Neural cell (in vitro differentiated cells): ENCODE data around the gene MBD3L2B. TPM values are rescaled to one million over a fixed set of nuclear protein-coding genes. Genes with fewer than 3 reads are reported as not detected.

Experiments
- H2AFZ ChIP-seq: fragments of 200-600, 300-800 bp; sonication (generic), shearing (Covaris generic); 2 replicates; pipeline ENCODE4 v1.6.0; 2014; ENCODE audit warnings: low read depth, mild to moderate bottlenecking, antibody characterized with exemption, low read length, moderate library complexity
- H3F3A ChIP-seq: fragments of 200-600 bp; shearing (Covaris generic); 2 replicates; pipeline ENCODE4 v1.6.1; 2016; ENCODE audit warnings: mild to moderate bottlenecking, moderate library complexity, mixed read lengths, antibody characterized with exemption, low read length; ENCODE audit not compliant: insufficient read depth, poor library complexity, severe bottlenecking
- H3K27ac ChIP-seq: fragments of 200-600, 300-800 bp; sonication (generic), shearing (Covaris generic); 2 replicates; pipeline ENCODE4 v1.5.1; 2014; ENCODE audit warnings: mild to moderate bottlenecking, low read length, moderate library complexity
- H3K27me3 ChIP-seq: fragments of 300-800, 200-600 bp; sonication (generic), shearing (Covaris generic); 2 replicates; pipeline ENCODE4 v1.6.0; 2014; ENCODE audit warnings: mild to moderate bottlenecking, low read depth, low read length, moderate library complexity; ENCODE audit not compliant: insufficient read depth
- H3K36me3 ChIP-seq: fragments of 300-800, 200-600 bp; sonication (generic), shearing (Covaris generic); 2 replicates; pipeline ENCODE4 v1.5.1; 2014; ENCODE audit warnings: mild to moderate bottlenecking, antibody characterized with exemption, low read length, moderate library complexity; ENCODE audit not compliant: insufficient read depth
- H3K4me2 ChIP-seq: fragments of 300-800, 200-600 bp; sonication (generic), shearing (Covaris generic); 2 replicates; pipeline ENCODE4 v1.6.0; 2014; ENCODE audit warnings: mild to moderate bottlenecking, low read length
- H3K4me3 ChIP-seq: fragments of 300-800, 200-600 bp; sonication (generic), shearing (Covaris generic); 2 replicates; pipeline ENCODE4 v1.5.1; 2014; ENCODE audit warnings: mild to moderate bottlenecking, low read length, moderate library complexity
- H3K79me2 ChIP-seq: fragments of 200-600 bp; shearing (Covaris generic); replicated peaks from 2 replicates; pipeline ENCODE4 v1.6.0; 2014; ENCODE audit warnings: mild to moderate bottlenecking, low read length, moderate library complexity; ENCODE audit not compliant: insufficient read depth
- H3K9ac ChIP-seq: fragments of 300-800, 200-600 bp; sonication (generic), shearing (Covaris generic); 2 replicates; pipeline ENCODE4 v1.6.1; 2016; ENCODE audit warnings: mild to moderate bottlenecking, low read length, mixed read lengths
- H3K9me2 ChIP-seq: fragments of 200-600 bp; shearing (Covaris generic); 2 replicates; pipeline ENCODE4 v1.6.1; 2016; ENCODE audit warnings: mild to moderate bottlenecking, low read length, mixed read lengths; ENCODE audit not compliant: insufficient read depth
- H3K9me3 ChIP-seq: fragments of 200-600, 300-800 bp; sonication (generic), shearing (Covaris generic); 2 replicates; pipeline ENCODE4 v1.6.1; 2016; ENCODE audit warnings: mild to moderate bottlenecking, mixed run types, low read length, moderate library complexity, mixed read lengths
- H4K20me1 ChIP-seq: fragments of 200-600 bp; shearing (Covaris generic); 2 replicates; pipeline ENCODE4 v1.6.1; 2016; ENCODE audit warnings: mild to moderate bottlenecking, mixed run types; ENCODE audit not compliant: insufficient read depth
- EP300 ChIP-seq: fragments of 450-650 bp; conservative IDR thresholded peaks from 2 replicates; pipeline ENCODE4 v1.6.1; 2014; ENCODE audit warnings: antibody characterized with exemption, mild to moderate bottlenecking, moderate library complexity; ENCODE audit not compliant: poor library complexity, severe bottlenecking
- EZH2 ChIP-seq: fragments of 200-600, 300-800 bp; shearing (Covaris generic), sonication (generic); IDR thresholded peaks from 2 replicates; pipeline ENCODE4 v1.6.1; 2014; ENCODE audit warnings: antibody characterized with exemption, low read length, borderline replicate concordance, mild to moderate bottlenecking; ENCODE audit not compliant: insufficient read depth, poor library complexity, severe bottlenecking
- MXI1 ChIP-seq: fragments of 450-650 bp; conservative IDR thresholded peaks from 2 replicates; pipeline ENCODE4 v1.6.1; 2014; ENCODE audit warnings: antibody characterized with exemption, mild to moderate bottlenecking; ENCODE audit not compliant: poor library complexity, severe bottlenecking
- POLR2AphosphoS5 ChIP-seq: IDR thresholded peaks from 2 replicates; pipeline ENCODE4 v1.6.1; 2012
- RAD21 ChIP-seq: fragments of 450-650 bp; conservative IDR thresholded peaks from 2 replicates; pipeline ENCODE4 v1.6.1; 2014; ENCODE audit warnings: antibody characterized with exemption, mild to moderate bottlenecking, moderate library complexity
- SMC3 ChIP-seq: fragments of 450-650 bp; conservative IDR thresholded peaks from 2 replicates; pipeline ENCODE4 v1.6.1; 2014; ENCODE audit warnings: antibody characterized with exemption, mild to moderate bottlenecking, moderate library complexity; ENCODE audit not compliant: poor library complexity
- TAF1 ChIP-seq: IDR thresholded peaks from 2 replicates; pipeline ENCODE4 v1.6.1; 2012; ENCODE audit warnings: low read depth
- polyA plus RNA-seq: library from polyadenylated mRNA; depleted of rRNA; stranded (reverse); fragments of >200 nt; gene quantifications from 2 replicates; pipeline ENCODE4 v1.2.3, GENCODE V29; 2014
- TF ChIP-seq, protein P1 (sequence below): fragments of 450-650 bp; IDR thresholded peaks from 2 replicates; pipeline ENCODE4 v1.5.1; 2014; ENCODE audit warnings: antibody characterized with exemption, mild to moderate bottlenecking, moderate library complexity; ENCODE audit not compliant: poor library complexity, severe bottlenecking
- TF ChIP-seq, protein P2 (sequence below): IDR thresholded peaks from 2 replicates; pipeline ENCODE4 v1.6.1; 2012; ENCODE audit warnings: borderline replicate concordance

MBD3L2B gene
- polyA plus RNA-seq, 1 donor from 2014 or later = not detected

DNA sequence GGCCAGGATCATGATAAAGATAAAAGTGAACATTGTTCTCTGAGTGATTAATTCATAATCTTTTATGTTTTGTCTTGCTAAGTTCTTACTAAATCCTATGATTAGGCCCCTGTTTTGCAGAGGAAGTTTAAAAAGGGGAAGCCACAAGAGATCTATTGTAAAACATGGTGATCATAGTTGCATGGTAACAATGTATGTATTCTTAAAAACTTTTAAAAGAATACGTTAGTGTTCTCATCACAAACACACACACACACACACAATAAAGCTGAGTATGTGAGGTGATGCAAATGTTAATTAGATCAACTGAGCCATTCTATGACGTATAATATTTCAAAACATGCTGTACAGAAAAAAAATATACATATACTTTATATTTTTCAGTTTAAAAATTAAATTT is 51.2 kb downstream of the MBD3L2B start:
- H3K9ac ChIP-seq = no peak overlapping the region
- no peaks in the 10 kb centered on the region for H3K9me3 ChIP-seq
- H3K9me2 ChIP-seq = no peaks in the 10 kb centered on the region
- H3K27ac ChIP-seq = no peak overlapping the region
- no peaks in the 10 kb centered on the region for H3F3A ChIP-seq
- H2AFZ ChIP-seq = no peak overlapping the region
- H3K36me3 ChIP-seq = no peaks in the 10 kb centered on the region
- no peak overlapping the region for H3K4me2 ChIP-seq
- no peaks in the 10 kb centered on the region for H3K79me2 ChIP-seq
- no peaks in the 10 kb centered on the region for H3K27me3 ChIP-seq
- H4K20me1 ChIP-seq = no peaks in the 10 kb centered on the region
- H3K4me3 ChIP-seq = no peak overlapping the region
- TF ChIP-seq EZH2 = no peak
- TF ChIP-seq RAD21 = no peak
- TF ChIP-seq EP300 = no peak
- TF ChIP-seq SMC3 = no peak
- no peak for TF ChIP-seq TAF1
- TF ChIP-seq POLR2AphosphoS5 = no peak
- TF ChIP-seq, protein P1, sequence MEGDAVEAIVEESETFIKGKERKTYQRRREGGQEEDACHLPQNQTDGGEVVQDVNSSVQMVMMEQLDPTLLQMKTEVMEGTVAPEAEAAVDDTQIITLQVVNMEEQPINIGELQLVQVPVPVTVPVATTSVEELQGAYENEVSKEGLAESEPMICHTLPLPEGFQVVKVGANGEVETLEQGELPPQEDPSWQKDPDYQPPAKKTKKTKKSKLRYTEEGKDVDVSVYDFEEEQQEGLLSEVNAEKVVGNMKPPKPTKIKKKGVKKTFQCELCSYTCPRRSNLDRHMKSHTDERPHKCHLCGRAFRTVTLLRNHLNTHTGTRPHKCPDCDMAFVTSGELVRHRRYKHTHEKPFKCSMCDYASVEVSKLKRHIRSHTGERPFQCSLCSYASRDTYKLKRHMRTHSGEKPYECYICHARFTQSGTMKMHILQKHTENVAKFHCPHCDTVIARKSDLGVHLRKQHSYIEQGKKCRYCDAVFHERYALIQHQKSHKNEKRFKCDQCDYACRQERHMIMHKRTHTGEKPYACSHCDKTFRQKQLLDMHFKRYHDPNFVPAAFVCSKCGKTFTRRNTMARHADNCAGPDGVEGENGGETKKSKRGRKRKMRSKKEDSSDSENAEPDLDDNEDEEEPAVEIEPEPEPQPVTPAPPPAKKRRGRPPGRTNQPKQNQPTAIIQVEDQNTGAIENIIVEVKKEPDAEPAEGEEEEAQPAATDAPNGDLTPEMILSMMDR = no peak
- TF ChIP-seq MXI1 = no peak
- TF ChIP-seq, protein P2, sequence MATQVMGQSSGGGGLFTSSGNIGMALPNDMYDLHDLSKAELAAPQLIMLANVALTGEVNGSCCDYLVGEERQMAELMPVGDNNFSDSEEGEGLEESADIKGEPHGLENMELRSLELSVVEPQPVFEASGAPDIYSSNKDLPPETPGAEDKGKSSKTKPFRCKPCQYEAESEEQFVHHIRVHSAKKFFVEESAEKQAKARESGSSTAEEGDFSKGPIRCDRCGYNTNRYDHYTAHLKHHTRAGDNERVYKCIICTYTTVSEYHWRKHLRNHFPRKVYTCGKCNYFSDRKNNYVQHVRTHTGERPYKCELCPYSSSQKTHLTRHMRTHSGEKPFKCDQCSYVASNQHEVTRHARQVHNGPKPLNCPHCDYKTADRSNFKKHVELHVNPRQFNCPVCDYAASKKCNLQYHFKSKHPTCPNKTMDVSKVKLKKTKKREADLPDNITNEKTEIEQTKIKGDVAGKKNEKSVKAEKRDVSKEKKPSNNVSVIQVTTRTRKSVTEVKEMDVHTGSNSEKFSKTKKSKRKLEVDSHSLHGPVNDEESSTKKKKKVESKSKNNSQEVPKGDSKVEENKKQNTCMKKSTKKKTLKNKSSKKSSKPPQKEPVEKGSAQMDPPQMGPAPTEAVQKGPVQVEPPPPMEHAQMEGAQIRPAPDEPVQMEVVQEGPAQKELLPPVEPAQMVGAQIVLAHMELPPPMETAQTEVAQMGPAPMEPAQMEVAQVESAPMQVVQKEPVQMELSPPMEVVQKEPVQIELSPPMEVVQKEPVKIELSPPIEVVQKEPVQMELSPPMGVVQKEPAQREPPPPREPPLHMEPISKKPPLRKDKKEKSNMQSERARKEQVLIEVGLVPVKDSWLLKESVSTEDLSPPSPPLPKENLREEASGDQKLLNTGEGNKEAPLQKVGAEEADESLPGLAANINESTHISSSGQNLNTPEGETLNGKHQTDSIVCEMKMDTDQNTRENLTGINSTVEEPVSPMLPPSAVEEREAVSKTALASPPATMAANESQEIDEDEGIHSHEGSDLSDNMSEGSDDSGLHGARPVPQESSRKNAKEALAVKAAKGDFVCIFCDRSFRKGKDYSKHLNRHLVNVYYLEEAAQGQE = no peak

DNA sequence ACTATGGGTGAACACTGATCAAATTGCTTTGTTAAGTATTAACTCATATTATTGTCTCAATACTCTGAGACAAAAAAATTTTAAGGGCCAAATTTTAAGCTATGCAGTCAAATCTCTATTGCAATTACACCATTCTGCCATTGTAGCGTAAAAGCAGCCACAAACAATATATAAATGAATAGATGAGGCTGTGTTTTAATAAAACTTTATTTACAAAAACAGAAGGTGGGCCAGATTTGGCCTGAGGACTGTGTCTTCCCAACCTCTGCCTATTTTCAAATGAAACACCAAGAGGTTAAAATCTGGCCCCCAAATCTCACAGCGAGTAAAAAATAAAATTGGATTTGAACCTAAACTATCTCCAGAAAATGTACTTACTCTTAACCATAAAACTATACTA is 51.7 kb downstream of the MBD3L2B start:
- Histone ChIP-seq H3K9me2 (no peaks in the 10 kb centered on the region), H3F3A (no peaks in the 10 kb centered on the region), H3K79me2 (no peaks in the 10 kb centered on the region), H3K27me3 (no peaks in the 10 kb centered on the region), H3K36me3 (no peaks in the 10 kb centered on the region), H3K4me2 (no peak overlapping the region), H3K27ac (no peak overlapping the region), H4K20me1 (no peaks in the 10 kb centered on the region), H3K9me3 (no peaks in the 10 kb centered on the region), H3K4me3 (no peak overlapping the region), H3K9ac (no peak overlapping the region), H2AFZ (no peak overlapping the region)
- no peak for TF ChIP-seq POLR2AphosphoS5
- TF ChIP-seq EZH2 = no peak
- TF ChIP-seq, protein P1 = no peak
- TF ChIP-seq TAF1 = no peak
- no peak for TF ChIP-seq MXI1
- TF ChIP-seq, protein P2 = no peak
- TF ChIP-seq RAD21 = no peak
- no peak for TF ChIP-seq SMC3
- no peak for TF ChIP-seq EP300
